NCI-H510A (cell line): ENCODE data around the gene IRX5.

Experiments used
- DNase-seq: peaks from one replicate; lab custom pipeline; 2025; lab: John Stamatoyannopoulos, UW

IRX5 gene

GRCh38 chr16:54952195-54952594, 21.5 kb downstream of the IRX5 start:
- no peak for DNase-seq

- DNase-seq = no peak
These were observed 22.8 kb downstream of the IRX5 start for GRCh38 chr16:54953461-54953860.

- DNase-seq = no peak
These were observed 23.6 kb downstream of the IRX5 start for GRCh38 chr16:54954220-54954619.

DNA sequence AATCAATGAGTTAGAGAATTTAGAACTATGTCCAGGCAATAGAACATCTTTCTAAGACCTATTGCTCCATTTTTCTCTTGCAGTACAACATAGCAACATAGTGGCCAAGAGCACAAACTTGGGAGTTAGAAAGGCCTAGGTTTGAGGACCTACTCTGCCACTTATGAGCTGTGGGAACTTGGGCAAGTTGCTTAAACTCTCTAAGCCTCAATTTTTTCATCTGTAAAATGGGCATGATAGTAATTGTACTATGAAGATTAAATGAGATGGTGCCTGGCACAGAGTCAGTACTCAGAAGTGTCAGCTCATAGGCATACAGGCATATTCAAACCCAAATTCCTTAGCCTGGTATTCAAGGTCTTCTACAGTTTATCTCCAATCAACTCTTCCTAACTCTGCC, 25.1 kb downstream of the IRX5 start:
- no peak for DNase-seq

- no peak for DNase-seq
These were observed 26.9 kb downstream of the IRX5 start for GRCh38 chr16:54957403-54958166.

- no peak for DNase-seq
These were observed 31.4 kb downstream of the IRX5 start for GRCh38 chr16:54962045-54962444.

GRCh38 chr16:54964239-54964638, 33.6 kb downstream of the IRX5 start:
- DNase-seq = no peak

- no peak for DNase-seq
These were observed 34.8 kb downstream of the IRX5 start for GRCh38 chr16:54965464-54965863.

GRCh38 chr16:54968011-54968410, 37.3 kb downstream of the IRX5 start:
- no peak for DNase-seq

GRCh38 chr16:54968784-54969183, 38.1 kb downstream of the IRX5 start:
- no peak for DNase-seq

- no peak for DNase-seq
These were observed 39.4 kb downstream of the IRX5 start for GRCh38 chr16:54970016-54970415.

- DNase-seq = no peak
These were observed 43.7 kb downstream of the IRX5 start for GRCh38 chr16:54974367-54974766.

GRCh38 chr16:54976651-54977200, 46.1 kb downstream of the IRX5 start:
- DNase-seq = no peak

- no peak for DNase-seq
These were observed 46.5 kb downstream of the IRX5 start for GRCh38 chr16:54977211-54977610.

DNA sequence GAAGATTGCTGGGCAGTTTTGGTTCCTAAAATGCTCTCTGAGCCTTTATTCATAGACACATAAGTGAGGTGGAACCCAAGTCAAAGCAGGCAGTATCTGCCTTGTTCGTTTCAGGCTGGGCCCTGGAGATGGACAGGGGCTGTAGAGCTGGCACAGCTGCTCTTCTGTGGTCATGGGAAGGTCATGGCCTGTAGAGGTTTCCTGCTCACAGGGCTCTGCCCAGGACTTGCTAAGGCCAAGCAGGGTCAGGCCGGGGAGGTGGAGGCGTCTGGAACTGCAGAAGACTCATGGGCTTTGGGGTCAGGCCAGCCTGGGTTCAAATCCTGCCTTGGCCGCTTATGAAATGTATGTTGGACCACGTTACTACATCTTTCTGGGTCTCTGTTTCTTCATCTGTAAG, 50.2 kb downstream of the IRX5 start:
- no peak for DNase-seq
